HG02642 (cell line): Measurements from ENCODE around the gene UAP1L1.
A peak's percentile ranks its signal among the peaks of the same experiment; 100 is the strongest.
"Not testable (repeated sequence)": the region's sequence is repeated elsewhere in the genome, so short reads cannot be mapped to it uniquely, and the experiment has no call there.

Experiments used
- ATAC-seq: cut with Tn5 transposase; IDR thresholded peaks from one replicate; pipeline ENCODE4 v1.9.1; 2021; ENCODE audit warnings: mild to moderate bottlenecking; ENCODE audit not compliant: unreplicated experiment, poor library complexity

The UAP1L1 gene

GRCh38 chr9:137077010-137077747 lies at the start of gene UAP1L1:
Gene UAP1L1, plus strand, starts transcription at chr9:137077517. Its CDS starts 16 bp downstream, at chr9:137077533.
- peak; percentile 62 for ATAC-seq

GRCh38 chr9:137028263-137029057 lies 48.9 kb upstream of the UAP1L1 start:
- peak; percentile 56 for ATAC-seq

GRCh38 chr9:137029058-137029936 lies 48.0 kb upstream of the UAP1L1 start:
- ATAC-seq = no peak

- ATAC-seq = no peak
Observed at GRCh38 chr9:137030006-137030405, 47.3 kb upstream of the UAP1L1 start.

GRCh38 chr9:137030538-137031527 lies 46.5 kb upstream of the UAP1L1 start:
- no peak for ATAC-seq

- ATAC-seq = no peak
Observed at GRCh38 chr9:137031904-137032640, 45.2 kb upstream of the UAP1L1 start, which contains the start of gene FUT7. Gene FUT7, minus strand, starts transcription at chr9:137032088. Its CDS starts 97 bp downstream, at chr9:137031991.

GRCh38 chr9:137032858-137033257 lies 44.5 kb upstream of the UAP1L1 start:
- no peak for ATAC-seq

GRCh38 chr9:137033481-137033880 lies 43.8 kb upstream of the UAP1L1 start:
- not testable (repeated sequence) for ATAC-seq

GRCh38 chr9:137034039-137034708 lies 43.1 kb upstream of the UAP1L1 start:
- no peak for ATAC-seq

GRCh38 chr9:137034709-137035506 lies 42.4 kb upstream of the UAP1L1 start:
- ATAC-seq = peak; percentile 67

- ATAC-seq = peak; percentile 2
Observed at GRCh38 chr9:137035507-137035834, 41.8 kb upstream of the UAP1L1 start.

- no peak for ATAC-seq
Observed at GRCh38 chr9:137035937-137036336, 41.4 kb upstream of the UAP1L1 start.

GRCh38 chr9:137037035-137037434 lies 40.3 kb upstream of the UAP1L1 start:
- no peak for ATAC-seq

- ATAC-seq = no peak
Observed at GRCh38 chr9:137037483-137037882, 39.8 kb upstream of the UAP1L1 start.

GRCh38 chr9:137038916-137039315 lies 38.4 kb upstream of the UAP1L1 start:
- ATAC-seq = no peak

- ATAC-seq = no peak
Observed at GRCh38 chr9:137039611-137040366, 37.5 kb upstream of the UAP1L1 start.

GRCh38 chr9:137040568-137040967 lies 36.7 kb upstream of the UAP1L1 start:
- no peak for ATAC-seq
